HG02870 (cell line): Measurements from ENCODE around the gene ROBO4.

ENCODE experiments used
- ATAC-seq: cut with Tn5 transposase; IDR thresholded peaks from one replicate; pipeline ENCODE4 v1.9.1; 2021; ENCODE audit warnings: mild to moderate bottlenecking, moderate library complexity; ENCODE audit not compliant: unreplicated experiment

ROBO4 gene

DNA sequence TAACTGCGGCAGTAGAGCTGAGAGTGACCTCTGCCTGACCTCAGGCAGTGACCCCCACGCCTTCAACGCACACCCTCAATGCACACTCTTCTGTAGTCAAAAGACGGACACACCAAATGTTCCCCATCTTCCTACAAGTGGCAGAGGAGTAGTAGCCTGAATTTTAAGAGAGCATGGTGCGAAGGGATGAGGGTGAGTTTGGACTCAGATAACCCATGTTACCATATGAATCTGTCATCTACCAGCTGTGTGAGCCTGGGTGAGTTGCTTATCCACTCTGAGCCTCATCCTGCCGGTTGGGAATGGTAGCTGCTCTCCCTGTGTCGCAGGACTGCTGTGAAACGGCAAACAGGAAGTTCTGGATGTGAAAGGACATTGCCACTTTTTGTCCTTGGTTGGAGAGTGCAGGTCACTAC, 53.0 kb downstream of the ROBO4 start:
- ATAC-seq = no peak

DNA sequence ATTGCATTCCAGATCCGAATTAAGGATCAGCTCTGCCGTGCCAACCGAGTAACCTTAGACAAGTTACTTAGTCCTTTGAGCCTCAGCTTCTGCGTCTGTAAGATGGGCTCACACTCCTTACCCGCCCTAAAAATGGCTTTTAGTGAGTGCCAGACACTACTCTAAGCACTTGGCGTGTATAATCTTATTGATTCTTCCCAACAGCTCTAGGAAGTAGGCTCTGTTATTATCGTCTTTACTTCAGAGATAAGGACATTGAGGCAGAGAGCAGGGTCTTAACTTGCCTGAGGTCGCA, 54.1 kb downstream of the ROBO4 start:
- ATAC-seq = no peak

DNA sequence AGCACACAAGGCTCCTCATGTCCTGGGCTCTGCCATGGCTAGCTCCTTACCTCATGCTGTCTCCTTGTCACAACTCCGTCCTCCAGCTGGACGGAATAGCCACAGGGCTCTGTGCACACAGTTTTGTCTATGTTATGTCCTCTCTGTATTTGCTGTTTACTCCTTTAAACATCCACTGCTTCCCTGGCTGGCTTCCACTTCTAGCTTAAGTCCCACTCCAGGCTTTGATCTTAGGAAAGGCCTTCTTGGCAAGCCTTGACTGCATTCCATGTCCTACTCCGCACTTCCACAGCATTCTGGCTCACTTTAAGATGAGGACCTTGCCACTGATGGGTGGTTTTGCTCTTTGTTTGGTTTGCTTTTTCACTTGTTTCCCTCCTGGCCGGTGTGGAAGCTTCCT, 55.4 kb downstream of the ROBO4 start:
- ATAC-seq = no peak

DNA sequence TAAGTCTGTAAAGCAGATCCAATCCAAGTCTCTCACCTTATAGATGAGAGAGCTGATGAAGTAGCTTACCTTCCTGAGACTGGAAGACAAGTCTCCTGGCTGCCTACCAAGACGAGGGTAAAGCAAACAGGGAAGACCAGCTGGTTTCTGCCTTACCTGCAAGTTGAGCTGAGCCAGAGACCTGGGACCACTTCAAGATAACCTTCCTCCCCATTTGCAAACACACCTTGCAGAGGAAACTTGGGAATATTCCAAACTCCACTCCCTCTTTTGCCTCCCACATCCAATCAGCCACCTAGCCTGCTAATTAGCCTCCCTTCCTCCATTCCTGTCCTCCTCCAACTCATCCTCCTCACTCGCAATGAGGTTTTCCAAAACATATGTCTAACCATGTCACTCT, 55.8 kb downstream of the ROBO4 start:
- no peak for ATAC-seq

DNA sequence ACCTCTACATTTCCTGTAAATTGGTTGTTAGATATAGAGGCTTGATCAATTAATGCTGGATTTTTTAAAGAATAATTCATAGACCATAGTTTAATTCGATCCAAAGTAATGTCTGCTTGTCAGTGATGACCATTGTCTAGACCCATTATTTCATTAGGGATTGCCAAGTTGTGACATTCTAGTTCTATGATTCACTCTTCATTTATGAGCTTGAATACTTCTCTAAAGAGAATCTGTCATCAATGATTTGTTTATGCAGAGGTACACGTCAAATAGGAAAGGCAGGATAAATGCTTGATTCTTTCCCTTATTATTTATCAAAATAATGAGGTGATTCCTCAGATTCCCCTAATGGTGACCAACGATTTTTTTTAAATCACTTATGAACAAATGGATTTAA, 56.5 kb downstream of the ROBO4 start:
- ATAC-seq = no peak

DNA sequence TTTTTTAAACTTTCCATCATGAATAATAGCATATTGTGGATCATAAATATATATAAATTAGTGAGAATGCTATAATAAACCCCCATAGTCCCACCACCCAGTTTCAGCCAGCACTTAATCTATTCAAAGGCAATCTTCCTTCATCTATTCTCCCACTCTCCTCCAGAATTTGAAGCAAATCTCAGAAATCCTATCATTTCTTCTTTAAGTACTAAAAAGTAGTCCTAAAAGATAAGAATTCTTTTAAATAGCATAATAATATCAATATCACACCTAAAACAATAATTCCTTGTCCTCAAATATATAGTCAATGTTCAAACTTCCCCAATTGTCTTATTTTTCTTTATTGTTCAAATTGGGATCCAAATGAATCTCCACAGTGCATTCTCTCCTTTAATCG, 57.0 kb downstream of the ROBO4 start:
- no peak for ATAC-seq

DNA sequence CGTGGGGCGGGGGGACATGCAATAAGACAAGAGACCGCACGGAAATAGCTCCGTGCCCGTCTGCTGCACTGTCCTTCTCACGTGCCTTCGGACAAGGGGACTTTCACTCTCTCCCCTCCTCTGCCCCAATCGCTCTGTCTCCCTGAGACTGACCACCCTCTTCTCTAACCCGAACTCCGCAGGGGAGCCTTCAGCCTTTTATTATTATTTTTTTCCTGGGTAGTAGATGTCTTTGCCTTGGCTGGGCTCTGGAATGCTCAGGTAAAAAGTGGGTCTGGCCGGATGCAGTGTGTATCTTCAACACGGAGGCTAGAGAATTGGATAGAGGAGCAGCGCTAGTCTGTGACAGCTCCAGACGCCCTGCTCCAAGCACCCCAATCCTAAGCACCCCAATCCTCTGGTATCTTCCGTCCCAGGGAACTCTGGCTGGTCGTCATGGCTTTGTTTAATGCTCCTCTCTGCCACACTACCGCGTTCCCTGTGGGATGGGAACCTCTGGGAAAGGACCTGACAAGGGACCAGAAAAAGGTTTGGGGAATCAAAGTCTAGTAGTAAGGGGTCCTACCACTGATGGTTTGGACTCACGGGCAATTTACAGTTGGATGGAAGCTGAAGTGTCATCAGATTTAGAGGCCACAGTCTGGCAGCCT, 57.6 kb downstream of the ROBO4 start:
- no peak for ATAC-seq

DNA sequence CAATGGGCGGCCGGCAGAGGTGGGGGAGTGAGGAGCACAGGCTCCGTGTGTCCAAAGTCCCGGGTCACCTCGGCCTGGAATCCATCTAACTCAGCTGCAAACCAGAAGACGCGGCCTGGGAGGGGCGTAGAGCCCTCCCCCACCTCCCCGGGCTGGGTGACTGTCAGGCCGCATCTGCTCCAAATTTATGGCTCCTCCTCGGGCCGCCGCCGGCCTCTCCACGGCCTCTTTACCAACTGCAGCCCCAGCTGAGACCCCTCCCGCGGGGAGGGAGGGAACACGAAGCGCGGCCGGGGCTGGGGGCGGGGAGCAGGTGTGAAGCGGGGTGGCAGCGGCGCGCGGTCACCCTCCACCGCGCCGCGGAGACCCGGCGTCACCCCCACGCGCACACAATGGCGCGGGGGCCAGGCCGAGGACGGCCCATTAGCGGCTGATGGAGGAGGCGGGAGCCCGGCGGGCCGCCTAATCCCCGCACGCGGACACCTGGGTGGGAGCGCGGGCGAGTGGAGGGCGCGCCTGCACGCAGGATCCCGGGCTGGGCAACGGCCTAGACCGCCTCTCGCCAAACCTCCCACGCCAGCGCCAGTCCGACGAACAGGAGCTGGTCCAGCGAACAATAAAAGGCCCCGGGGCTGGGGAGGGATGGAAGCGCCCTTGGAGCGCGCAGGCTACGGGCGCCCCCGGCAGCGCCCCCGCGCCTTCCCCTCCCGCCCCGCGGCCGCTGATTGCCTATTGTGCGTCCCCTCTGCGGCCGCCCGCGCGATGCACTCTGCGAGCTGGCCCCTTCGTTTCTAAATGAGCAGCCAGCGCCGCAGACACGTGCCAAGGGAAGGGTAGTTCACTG, 58.3 kb downstream of the ROBO4 start:
- ATAC-seq = no peak

DNA sequence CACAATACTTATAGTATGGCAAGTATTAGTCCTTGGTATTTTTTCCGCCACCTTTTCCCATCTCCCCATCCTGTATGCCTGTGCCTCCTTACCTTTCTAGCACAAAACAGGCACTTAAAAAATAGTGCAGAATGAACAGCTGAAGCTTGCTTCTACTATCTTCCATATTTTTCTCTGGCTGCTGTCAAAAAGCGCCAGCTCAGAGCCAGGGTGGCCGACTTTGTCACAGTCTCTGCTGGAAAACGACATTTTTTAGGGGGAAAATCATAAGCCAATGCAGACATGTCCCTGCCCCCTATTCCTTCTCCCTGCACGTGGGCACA, 58.9 kb downstream of the ROBO4 start:
- no peak for ATAC-seq

DNA sequence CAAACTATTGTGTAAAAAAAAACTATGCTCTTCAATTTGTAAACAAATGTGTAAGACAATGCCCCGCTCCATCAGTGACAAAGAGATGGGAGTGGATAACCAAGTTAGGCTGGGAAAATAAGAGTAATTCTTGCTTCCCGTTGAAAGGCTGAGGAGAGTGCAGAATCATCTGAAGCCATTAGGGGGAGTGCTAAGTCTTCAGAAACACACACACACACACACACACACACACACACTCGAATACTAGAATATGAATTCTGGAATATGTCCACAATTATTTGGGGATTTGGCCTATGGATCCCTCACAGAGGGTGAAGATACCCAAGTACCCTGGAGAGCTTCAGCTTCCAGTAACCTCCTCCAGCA, 60.2 kb downstream of the ROBO4 start:
- ATAC-seq = no peak

DNA sequence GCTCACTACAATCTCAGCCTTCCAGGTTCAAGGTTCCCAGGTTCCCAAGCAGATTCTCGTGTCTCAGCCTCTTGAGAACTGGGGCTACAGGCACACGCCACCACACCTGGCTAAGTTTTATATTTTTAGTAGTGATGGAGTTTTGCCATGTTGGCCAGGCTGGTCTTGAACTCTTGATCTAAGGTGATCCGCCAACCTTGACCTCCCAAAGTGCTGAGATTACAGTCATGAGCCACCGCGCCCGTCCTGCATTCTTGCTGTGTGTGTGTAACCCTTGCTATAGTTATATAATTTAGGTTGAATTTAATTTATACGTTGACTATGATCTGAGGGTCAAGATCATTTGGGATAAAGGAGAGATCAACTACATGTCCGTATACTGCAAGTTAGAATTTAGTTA, 61.7 kb downstream of the ROBO4 start:
- no peak for ATAC-seq

DNA sequence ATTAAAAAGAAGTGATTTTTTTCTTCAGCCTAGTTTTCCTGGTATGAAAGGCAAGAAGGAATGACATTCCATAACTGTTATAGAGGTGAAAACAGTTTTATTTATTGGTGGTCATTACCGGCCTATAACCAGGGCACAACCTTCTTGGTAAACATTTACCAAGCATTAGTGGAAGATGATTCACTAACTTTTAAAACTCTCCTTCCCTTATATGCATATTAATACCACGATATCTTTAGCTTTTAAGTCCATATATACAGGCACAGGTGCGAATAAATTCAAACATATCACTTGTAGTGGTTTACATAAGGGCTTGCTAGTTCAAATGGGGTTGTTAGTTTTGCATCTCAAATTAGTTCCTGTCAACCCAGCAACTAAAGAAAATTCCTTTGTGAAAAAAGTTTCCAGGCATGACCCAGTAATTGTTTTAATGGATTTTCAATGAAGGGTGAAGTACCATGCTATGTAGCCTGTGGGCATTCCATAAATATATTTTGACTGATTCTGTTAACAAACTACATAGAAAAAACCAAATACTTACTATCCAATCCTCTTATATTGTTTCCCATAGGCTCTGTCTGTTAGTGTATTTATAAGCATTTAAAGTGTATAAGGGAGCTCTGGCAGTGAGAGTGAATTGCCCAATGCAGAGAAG, 63.0 kb downstream of the ROBO4 start:
- ATAC-seq = no peak
